Stimulated activated CD4-positive, alpha-beta T cell treated with anti-CD3 and anti-CD28 coated beads, TNF-alpha, amount 100 ng/mL, for 1 hour (primary cell): ENCODE data around the gene SLC49A4.

ENCODE experiments used
- DNase-seq, 3 donors: peaks; one replicate each; pipeline ENCODE4 v3.0.0-alpha.2; 2020; ENCODE audit warnings: low read depth in 3 of 3, low spot score in 1 of 3

SLC49A4 gene

DNA sequence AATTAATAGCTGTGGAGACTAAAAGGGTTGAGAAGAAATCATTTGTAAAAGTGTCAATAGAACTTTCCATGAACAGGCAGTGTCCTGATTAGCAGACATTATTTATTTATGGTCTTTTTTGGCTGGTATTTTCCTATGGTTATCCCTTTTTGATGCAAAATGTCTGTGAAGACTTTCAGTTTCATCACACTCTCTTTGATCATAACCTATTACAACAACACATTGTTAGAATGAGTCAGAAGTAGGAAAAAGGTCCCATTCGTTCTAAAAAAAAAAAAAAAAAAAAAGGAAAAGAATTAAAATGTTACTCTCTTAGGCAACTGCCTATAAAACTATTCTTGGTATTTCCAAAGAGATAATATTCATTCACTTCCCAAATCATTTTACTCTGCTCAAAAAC, 62.1 kb downstream of the SLC49A4 start:
- no peak for DNase-seq

DNA sequence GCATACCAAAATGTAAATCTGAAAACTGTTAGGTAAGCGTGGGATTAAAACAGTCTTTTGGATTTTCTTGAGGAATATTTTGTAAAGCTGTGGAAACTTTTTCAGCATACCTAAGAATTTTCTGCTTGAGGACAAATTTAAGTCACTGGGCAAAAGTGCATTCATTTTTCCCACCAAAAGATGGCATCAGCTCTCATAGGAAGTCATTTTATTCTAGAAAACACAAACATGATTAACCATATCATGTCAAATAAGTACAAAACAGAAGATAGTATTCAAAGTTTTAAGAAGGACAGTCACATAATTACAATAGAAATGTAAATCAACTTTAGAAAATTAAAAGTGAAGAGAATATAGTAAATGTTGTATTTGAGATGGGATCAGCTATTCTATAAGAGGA, 63.5 kb downstream of the SLC49A4 start:
- no peak for DNase-seq

- no peak for DNase-seq
Measured at GRCh38 chr3:122859021-122859805, 64.3 kb downstream of the SLC49A4 start.

GRCh38 chr3:122862381-122862780, 67.5 kb downstream of the SLC49A4 start:
- no peak for DNase-seq

DNA sequence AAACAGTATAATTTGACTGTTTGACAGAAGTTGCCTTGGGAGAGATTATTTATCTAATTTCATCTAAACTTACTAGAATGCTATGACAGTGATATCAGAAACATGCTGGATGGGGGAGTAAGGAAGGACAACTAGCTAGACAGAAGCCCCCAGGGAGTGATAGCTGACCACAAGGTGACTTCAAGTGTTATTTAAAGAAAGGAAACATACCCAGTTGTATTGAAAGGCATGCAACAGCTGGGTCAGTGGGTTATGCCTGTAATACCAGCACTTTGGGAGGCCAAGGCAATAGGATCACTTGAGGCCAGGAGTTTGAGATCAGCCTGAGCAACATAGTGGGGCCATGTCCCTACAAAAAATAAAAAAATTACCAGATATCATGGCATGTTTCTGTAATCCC, 69.6 kb downstream of the SLC49A4 start:
- DNase-seq = no peak

- no peak for DNase-seq
Measured at GRCh38 chr3:122868322-122868721, 73.5 kb downstream of the SLC49A4 start.

DNA sequence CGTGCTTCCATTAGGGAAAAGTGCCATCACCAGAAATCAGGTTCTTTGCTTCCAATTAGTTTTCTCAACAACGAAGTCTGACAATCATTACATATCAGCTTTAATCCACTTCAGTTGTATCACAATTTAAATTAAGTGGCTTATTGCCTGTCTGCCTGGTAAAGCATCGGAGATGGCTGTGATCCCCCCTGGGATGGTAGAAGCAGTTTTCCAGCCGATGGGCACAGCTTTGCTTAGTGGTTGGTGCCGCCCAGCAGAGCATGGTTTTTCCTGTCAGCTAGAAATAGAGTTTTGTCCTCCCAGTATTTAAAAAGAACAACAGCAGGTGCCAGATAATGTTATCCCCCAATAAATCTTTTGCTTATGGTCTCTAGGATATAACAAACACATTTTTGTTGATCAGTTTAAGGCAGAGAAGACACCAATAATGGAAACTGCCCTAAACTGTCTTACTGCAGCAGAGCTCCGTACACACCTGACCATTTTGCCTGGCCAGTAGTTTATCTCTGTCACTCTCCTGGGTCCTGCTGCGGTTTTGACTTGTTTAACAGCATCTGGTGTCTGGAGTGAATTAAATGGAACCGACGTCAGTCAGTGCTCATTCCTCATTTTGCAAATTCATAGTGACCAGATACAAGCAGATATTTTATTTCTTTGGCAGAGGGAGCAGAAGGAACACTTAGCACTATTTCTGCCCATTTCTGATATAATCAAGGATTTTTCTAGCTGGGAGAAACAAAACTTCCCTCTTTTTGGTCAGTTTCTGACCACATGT, 79.1 kb downstream of the SLC49A4 start:
- DNase-seq = no peak

GRCh38 chr3:122875547-122876127, 80.8 kb downstream of the SLC49A4 start:
- no peak for DNase-seq

- no peak for DNase-seq
Measured at GRCh38 chr3:122880173-122880572, 85.3 kb downstream of the SLC49A4 start.

- no peak for DNase-seq
Measured at GRCh38 chr3:122880624-122881023, 85.8 kb downstream of the SLC49A4 start.

- DNase-seq = no peak
Measured at GRCh38 chr3:122882361-122882947, 87.6 kb downstream of the SLC49A4 start.

DNA sequence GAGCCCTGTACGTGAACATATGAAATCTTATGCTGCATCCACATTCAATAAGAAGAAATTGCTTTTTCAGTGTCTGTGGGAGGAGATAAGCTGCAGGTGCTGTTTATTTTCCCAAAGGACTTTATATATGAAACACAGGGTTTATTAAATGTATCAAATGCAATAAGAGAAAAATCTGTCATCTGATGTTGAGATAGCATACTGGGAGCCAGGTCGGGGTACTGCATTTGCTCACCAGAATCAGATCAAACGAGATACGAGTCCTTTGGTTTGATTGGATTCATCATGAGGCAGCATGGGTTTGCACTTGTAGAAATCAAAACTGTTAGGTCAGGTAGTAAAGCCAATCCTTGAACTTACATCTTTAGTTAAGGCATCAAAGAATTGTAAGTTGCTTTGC, 91.4 kb downstream of the SLC49A4 start:
- no peak for DNase-seq

DNA sequence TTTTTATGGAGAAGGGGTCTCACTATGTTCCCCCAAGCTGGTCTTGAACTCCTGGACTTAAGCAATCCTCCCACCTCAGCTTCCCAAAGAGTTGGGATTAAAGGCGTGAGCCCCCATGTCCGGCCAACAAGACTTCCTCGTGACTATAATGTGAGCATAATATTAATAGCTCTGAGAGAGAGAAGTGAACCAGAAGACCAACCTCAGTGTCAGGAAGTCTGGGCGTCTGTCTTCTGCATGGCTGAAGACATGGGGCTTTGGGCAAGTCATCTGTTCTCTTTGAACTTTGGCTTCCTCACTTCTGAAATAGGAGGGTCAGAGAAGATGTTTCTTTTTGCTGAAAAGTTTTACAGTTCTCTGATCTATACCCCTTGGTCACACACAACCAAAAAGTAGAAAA, 92.1 kb downstream of the SLC49A4 start:
- no peak for DNase-seq

DNA sequence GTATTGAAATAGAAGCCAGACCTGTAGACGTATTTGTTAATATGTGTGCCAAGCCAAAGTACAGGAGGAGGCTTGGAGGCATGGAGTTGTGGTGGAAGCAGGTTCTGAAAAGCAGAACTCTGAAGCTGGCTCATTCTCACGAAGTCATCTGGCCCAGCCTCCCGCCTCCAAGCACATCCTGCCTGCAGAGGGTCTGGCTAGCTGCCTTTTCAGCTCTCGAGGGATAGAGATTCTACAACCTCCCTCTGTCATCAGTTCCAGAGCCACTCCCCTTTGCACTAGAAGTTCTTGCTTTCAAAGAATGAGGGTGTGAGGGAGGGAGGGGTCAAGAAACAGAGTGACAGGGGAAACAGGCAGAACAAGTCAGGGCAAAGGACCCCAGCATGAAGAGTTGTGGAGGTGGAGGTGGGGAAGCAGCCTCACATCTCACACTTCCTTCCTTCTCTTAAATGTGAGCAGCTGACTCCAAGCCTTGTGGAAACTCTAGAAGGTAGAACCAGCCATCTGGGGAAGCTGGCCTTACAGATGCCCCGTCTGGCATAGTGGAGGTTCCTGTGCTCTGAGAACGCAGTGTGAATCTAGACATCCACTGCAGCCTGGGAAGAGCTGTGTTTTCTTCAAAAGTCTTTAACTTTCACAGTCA, 95.3 kb downstream of the SLC49A4 start:
- no peak for DNase-seq

DNA sequence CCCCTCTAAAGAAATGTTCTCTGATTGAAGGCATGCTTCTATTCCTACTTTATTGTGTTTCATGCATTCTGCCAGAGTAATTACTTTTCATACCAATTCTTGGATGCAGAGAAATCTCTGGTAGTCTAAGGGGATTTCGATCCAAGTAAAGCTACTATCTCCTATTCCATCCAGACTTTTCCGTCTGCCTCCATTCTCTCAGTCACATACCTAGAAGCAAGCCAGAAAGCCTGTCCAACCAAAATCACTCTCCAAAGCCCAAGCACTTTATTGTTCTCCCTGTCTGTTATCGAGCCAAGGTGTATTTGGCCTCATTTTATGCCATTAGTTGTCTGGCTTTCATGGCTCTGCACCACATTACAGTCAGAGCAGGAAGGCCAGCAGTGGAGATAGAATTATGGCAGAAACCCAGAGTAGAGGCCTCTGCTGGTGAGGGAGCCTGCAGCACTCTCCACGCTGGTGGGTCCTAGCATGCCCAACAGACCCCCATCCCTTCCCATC, 95.9 kb downstream of the SLC49A4 start:
- DNase-seq = no peak

GRCh38 chr3:122892118-122892960, 97.5 kb downstream of the SLC49A4 start:
- no peak for DNase-seq

GRCh38 chr3:122893282-122893681, 98.4 kb downstream of the SLC49A4 start:
- DNase-seq = no peak

GRCh38 chr3:122893754-122894668, 99.1 kb downstream of the SLC49A4 start:
- DNase-seq = no peak

DNA sequence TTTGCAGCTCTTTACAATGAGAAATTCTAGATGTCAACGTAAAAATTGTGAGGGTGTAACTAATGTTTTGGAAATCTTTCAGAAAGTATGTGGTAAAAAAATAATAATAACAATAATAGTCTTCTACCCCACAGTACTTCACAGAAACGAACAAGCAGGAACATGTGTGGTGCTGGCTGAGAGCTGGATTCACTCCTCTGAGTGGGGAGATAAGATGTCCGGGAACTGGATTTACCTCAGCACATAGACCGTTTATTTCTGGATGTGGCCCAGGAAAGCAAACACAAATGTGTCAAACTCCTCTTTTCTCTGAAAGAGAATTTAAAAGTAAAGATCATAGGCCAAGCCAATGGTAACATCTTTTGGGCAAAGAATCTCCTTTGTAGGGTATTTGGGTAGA, 103.4 kb downstream of the SLC49A4 start:
- DNase-seq = no peak
